ENCODE data around the gene TRMT13.

- TF ChIP-seq POLR2A (IDR thresholded peaks at IDR 0.05; ENCODE audit: low read depth, low read length) = no peak
- TF ChIP-seq TAF1 (IDR thresholded peaks at IDR 0.05; ENCODE audit: low read depth, low read length) = no peak
- TF ChIP-seq POLR2AphosphoS5 (IDR thresholded peaks at IDR 0.05; ENCODE audit: low read depth, low read length) = no peak
- no peak for TF ChIP-seq POU2F2 (IDR thresholded peaks at IDR 0.05; ENCODE audit: low read depth, low read length)
- no peak for TF ChIP-seq SPI1 (IDR thresholded peaks at IDR 0.05; ENCODE audit: low read depth, low read length)
- no peak for TF ChIP-seq PAX5 (IDR thresholded peaks at IDR 0.05; ENCODE audit: insufficient read depth, low read length, severe bottlenecking)
Measured at GRCh38 chr1:100151679-100152078, 18.7 kb downstream of the TRMT13 start.
